Liver (tissue), 9 donors: ENCODE data around the gene ANAPC7. TPM values are rescaled to one million over a fixed set of nuclear protein-coding genes. Genes with fewer than 3 reads are reported as not detected.

Experiments
- DNase-seq: peaks from one replicate; pipeline ENCODE4 v3.0.0-alpha.2; 2017; ENCODE audit warnings: low spot score
- H3K27ac ChIP-seq, 2 donors: one replicate each; pipeline ENCODE4 v1.7.0; 2013; ENCODE audit warnings: inconsistent platforms in 2 of 2, low read length in 2 of 2, control low read depth in 1 of 2, low read depth in 1 of 2, mild to moderate bottlenecking in 1 of 2
- H3K27me3 ChIP-seq, 4 donors: one replicate each; pipeline versions ENCODE4 v1.6.1 to v1.7.0; 2013; ENCODE audit warnings: low read length in 3 of 4, inconsistent platforms in 1 of 4, mild to moderate bottlenecking in 1 of 4, moderate library complexity in 1 of 4; ENCODE audit not compliant: control insufficient read depth in 4 of 4, insufficient read depth in 4 of 4
- H3K36me3 ChIP-seq, 4 donors: one replicate each; pipeline versions ENCODE4 v1.6.1 to v1.7.0; 2013; ENCODE audit warnings: low read length in 3 of 4, mild to moderate bottlenecking in 3 of 4, low read depth in 1 of 4, moderate library complexity in 1 of 4; ENCODE audit not compliant: control insufficient read depth in 4 of 4, insufficient read depth in 3 of 4
- H3K4me1 ChIP-seq, 4 donors: one replicate each; pipeline versions ENCODE4 v1.6.1 to v1.7.0; 2013; ENCODE audit warnings: low read length in 3 of 4, mild to moderate bottlenecking in 3 of 4, moderate library complexity in 1 of 4; ENCODE audit not compliant: control insufficient read depth in 4 of 4, insufficient read depth in 4 of 4
- H3K4me3 ChIP-seq, 3 donors: one replicate each; pipeline versions ENCODE4 v1.6.1 to v1.7.0; 2013; ENCODE audit warnings: low read length in 3 of 3, control low read depth in 1 of 3, low read depth in 1 of 3, mild to moderate bottlenecking in 1 of 3
- H3K9ac ChIP-seq, 2 donors: one replicate each; pipeline ENCODE4 v1.7.0; 2013; ENCODE audit warnings: low read length in 2 of 2, mild to moderate bottlenecking in 2 of 2, moderate library complexity in 2 of 2, control low read depth in 1 of 2, low read depth in 1 of 2
- H3K9me3 ChIP-seq, 4 donors: one replicate each; pipeline versions ENCODE4 v1.6.1 to v1.7.0; 2013; ENCODE audit warnings: low read length in 3 of 4; ENCODE audit not compliant: control insufficient read depth in 4 of 4
- FOXA1 ChIP-seq: IDR thresholded peaks from 2 replicates; pipeline ENCODE4 v1.6.1; 2016; ENCODE audit warnings: antibody characterized with exemption
- GABPA ChIP-seq, 2 donors: IDR thresholded peaks in 1 of 2; conservative IDR thresholded peaks in 1 of 2; 2 replicates each; pipeline ENCODE4 v1.6.1; 2016; ENCODE audit warnings: antibody characterized with exemption in 2 of 2, mild to moderate bottlenecking in 1 of 2, moderate library complexity in 1 of 2
- HNF4A ChIP-seq, 2 donors: conservative IDR thresholded peaks; 2 replicates each; pipeline ENCODE4 v1.6.1; 2016; ENCODE audit warnings: antibody characterized with exemption in 2 of 2, mild to moderate bottlenecking in 2 of 2
- HNF4G ChIP-seq: IDR thresholded peaks from 2 replicates; pipeline ENCODE4 v1.6.1; 2016; ENCODE audit warnings: antibody characterized with exemption
- JUND ChIP-seq, 2 donors: IDR thresholded peaks; 2 replicates each; pipeline ENCODE4 v1.6.1; 2016; ENCODE audit warnings: antibody characterized with exemption in 2 of 2
- RXRA ChIP-seq, 2 donors: IDR thresholded peaks; 2 replicates each; pipeline ENCODE4 v1.6.1; 2017 to 2018; ENCODE audit warnings: antibody characterized with exemption in 2 of 2, mild to moderate bottlenecking in 1 of 2
- SP1 ChIP-seq: IDR thresholded peaks from 2 replicates; pipeline ENCODE4 v1.6.1; 2018; ENCODE audit warnings: antibody characterized with exemption, mild to moderate bottlenecking
- TAF1 ChIP-seq: conservative IDR thresholded peaks from 2 replicates; pipeline ENCODE4 v1.6.1; 2016; ENCODE audit warnings: antibody characterized with exemption, mild to moderate bottlenecking
- YY1 ChIP-seq: IDR thresholded peaks from 2 replicates; pipeline ENCODE4 v1.6.1; 2016; ENCODE audit warnings: antibody characterized with exemption, mild to moderate bottlenecking
- WGBS: extraction: QIAGEN DNeasy Blood & Tissue Kit; methylation state at CpG from one replicate; pipeline ENCODE4 v1.1.7; 2013; 5-methylcytosine and 5-hydroxymethylcytosine counted together
- polyA plus RNA-seq, 2 donors: library from polyadenylated mRNA; stranded (reverse) in 1 of 2; unstranded in 1 of 2; fragments of 200-250 nt in 1 of 2; fragments of >200 nt in 1 of 2; fragmentation: Nextera tagmentation in 1 of 2; extraction: Ambion mirVana in 1 of 2; gene quantifications; one replicate each; pipeline versions ENCODE4 v1.2.1 to v1.2.3, GENCODE V29; 2013 to 2015
- total RNA-seq, 2 donors: library from RNA; depleted of rRNA; stranded (reverse); fragments of >200 nt; gene quantifications; one replicate each; pipeline ENCODE4 v1.2.3, GENCODE V29; 2014
- TF ChIP-seq, protein P1 (sequence below): IDR thresholded peaks from 2 replicates; pipeline ENCODE4 v1.6.1; 2016; ENCODE audit warnings: antibody characterized with exemption, mild to moderate bottlenecking
- TF ChIP-seq, protein P2 (sequence below): fragments of 150-350 bp; IDR thresholded peaks from 2 replicates; pipeline ENCODE4 v1.5.1; 2017; ENCODE audit warnings: improper control_type of control experiment, low read depth, low read length; ENCODE audit not compliant: missing input control
- TF ChIP-seq, protein P3 (sequence below): IDR thresholded peaks from 2 replicates; pipeline ENCODE4 v1.6.1; 2016; ENCODE audit warnings: antibody characterized with exemption
- donor health status: healthy.
- donor health status: healthy.
- donor health status: healthy.
- donor health status: healthy.
- donor health status: healthy.

ANAPC7 gene
- total and polyA plus RNA-seq, 4 donors = 11.4 to 21.1 (median 16.3) TPM

DNA sequence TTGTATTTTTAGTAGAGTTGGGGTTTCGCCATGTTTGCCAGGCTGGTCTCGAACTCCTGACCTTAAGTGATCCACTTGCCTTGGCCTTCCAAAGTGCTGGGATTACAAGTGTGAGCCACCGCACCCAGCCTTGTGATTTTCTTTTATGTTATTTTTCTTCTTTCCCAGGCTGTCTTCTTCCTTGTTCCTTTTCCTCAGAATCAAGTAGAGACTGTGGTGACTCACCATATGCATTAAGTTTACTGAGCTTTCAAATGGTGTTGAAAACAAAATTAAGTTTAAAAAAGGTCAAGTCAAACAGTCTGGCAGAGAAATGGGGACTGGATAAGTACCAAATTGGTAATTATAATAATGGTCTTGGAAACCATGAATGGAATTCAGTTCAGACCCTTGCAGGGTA is 40.9 kb upstream of the ANAPC7 start:
- no peak for DNase-seq
- WGBS = 94% methylated on average over 3 of the region's 3 CpGs
- peaks cover 7 to 29% (median 19%) of the 10 kb centered on the region in 4 donors for H3K36me3 ChIP-seq

DNA sequence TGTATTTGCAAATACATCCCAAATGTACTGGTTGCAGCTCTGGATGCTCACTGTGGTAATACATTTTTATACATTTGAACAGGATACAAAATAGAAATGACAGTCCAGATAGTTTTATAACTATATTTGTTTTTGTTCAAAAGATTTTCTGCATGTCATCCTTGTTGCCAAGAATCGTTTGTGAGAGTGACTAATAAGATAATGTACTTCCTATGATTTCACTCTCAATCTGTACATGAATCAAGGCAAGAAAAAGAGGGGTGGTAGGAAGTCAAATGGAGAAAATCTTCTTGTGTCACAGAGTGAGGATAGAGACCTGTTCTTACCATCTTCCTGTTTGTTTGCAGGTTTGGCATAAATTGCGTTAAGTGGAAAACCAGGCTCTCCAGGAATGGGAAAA is 32.7 kb upstream of the ANAPC7 start:
- no peak overlapping the region for H3K4me3 ChIP-seq
- no peaks in the 10 kb centered on the region for H3K9me3 ChIP-seq
- H3K4me1 ChIP-seq = no peaks in the 10 kb centered on the region
- H3K36me3 ChIP-seq = peaks cover 23 to 34% (median 27%) of the 10 kb centered on the region in 4 donors
- no peak for TF ChIP-seq GABPA (IDR thresholded peaks at IDR 0.05 in 1 of 2, conservative IDR thresholded peaks at IDR 0.05 in 1 of 2)
- TF ChIP-seq TAF1 = no peak
- TF ChIP-seq YY1 = no peak
- no peak for TF ChIP-seq RXRA (IDR thresholded peaks at IDR 0.05)
- TF ChIP-seq JUND (IDR thresholded peaks at IDR 0.05) = no peak
- TF ChIP-seq SP1 = no peak
- DNase-seq = no peak
- no peaks in the 10 kb centered on the region for H3K27me3 ChIP-seq
- WGBS = 71% methylated on average over 2 of the region's 2 CpGs
- no peak overlapping the region for H3K9ac ChIP-seq
- no peak overlapping the region for H3K27ac ChIP-seq

More for the DNA sequence above, 40.9 kb upstream of the ANAPC7 start:
- no peaks in the 10 kb centered on the region for H3K27me3 ChIP-seq
- H3K9me3 ChIP-seq = no peaks in the 10 kb centered on the region
- TF ChIP-seq, protein P1, sequence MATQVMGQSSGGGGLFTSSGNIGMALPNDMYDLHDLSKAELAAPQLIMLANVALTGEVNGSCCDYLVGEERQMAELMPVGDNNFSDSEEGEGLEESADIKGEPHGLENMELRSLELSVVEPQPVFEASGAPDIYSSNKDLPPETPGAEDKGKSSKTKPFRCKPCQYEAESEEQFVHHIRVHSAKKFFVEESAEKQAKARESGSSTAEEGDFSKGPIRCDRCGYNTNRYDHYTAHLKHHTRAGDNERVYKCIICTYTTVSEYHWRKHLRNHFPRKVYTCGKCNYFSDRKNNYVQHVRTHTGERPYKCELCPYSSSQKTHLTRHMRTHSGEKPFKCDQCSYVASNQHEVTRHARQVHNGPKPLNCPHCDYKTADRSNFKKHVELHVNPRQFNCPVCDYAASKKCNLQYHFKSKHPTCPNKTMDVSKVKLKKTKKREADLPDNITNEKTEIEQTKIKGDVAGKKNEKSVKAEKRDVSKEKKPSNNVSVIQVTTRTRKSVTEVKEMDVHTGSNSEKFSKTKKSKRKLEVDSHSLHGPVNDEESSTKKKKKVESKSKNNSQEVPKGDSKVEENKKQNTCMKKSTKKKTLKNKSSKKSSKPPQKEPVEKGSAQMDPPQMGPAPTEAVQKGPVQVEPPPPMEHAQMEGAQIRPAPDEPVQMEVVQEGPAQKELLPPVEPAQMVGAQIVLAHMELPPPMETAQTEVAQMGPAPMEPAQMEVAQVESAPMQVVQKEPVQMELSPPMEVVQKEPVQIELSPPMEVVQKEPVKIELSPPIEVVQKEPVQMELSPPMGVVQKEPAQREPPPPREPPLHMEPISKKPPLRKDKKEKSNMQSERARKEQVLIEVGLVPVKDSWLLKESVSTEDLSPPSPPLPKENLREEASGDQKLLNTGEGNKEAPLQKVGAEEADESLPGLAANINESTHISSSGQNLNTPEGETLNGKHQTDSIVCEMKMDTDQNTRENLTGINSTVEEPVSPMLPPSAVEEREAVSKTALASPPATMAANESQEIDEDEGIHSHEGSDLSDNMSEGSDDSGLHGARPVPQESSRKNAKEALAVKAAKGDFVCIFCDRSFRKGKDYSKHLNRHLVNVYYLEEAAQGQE = no peak
- TF ChIP-seq, protein P2, sequence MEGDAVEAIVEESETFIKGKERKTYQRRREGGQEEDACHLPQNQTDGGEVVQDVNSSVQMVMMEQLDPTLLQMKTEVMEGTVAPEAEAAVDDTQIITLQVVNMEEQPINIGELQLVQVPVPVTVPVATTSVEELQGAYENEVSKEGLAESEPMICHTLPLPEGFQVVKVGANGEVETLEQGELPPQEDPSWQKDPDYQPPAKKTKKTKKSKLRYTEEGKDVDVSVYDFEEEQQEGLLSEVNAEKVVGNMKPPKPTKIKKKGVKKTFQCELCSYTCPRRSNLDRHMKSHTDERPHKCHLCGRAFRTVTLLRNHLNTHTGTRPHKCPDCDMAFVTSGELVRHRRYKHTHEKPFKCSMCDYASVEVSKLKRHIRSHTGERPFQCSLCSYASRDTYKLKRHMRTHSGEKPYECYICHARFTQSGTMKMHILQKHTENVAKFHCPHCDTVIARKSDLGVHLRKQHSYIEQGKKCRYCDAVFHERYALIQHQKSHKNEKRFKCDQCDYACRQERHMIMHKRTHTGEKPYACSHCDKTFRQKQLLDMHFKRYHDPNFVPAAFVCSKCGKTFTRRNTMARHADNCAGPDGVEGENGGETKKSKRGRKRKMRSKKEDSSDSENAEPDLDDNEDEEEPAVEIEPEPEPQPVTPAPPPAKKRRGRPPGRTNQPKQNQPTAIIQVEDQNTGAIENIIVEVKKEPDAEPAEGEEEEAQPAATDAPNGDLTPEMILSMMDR = no peak
- no peak for TF ChIP-seq TAF1
- TF ChIP-seq SP1 = no peak
- TF ChIP-seq, protein P3, sequence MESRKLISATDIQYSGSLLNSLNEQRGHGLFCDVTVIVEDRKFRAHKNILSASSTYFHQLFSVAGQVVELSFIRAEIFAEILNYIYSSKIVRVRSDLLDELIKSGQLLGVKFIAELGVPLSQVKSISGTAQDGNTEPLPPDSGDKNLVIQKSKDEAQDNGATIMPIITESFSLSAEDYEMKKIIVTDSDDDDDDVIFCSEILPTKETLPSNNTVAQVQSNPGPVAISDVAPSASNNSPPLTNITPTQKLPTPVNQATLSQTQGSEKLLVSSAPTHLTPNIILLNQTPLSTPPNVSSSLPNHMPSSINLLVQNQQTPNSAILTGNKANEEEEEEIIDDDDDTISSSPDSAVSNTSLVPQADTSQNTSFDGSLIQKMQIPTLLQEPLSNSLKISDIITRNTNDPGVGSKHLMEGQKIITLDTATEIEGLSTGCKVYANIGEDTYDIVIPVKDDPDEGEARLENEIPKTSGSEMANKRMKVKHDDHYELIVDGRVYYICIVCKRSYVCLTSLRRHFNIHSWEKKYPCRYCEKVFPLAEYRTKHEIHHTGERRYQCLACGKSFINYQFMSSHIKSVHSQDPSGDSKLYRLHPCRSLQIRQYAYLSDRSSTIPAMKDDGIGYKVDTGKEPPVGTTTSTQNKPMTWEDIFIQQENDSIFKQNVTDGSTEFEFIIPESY = no peak
- no peak for TF ChIP-seq GABPA (IDR thresholded peaks at IDR 0.05 in 1 of 2, conservative IDR thresholded peaks at IDR 0.05 in 1 of 2)
- TF ChIP-seq YY1 = no peak
- TF ChIP-seq HNF4G = no peak
- no peak for TF ChIP-seq HNF4A (conservative IDR thresholded peaks at IDR 0.05)
- no peak for TF ChIP-seq FOXA1
- H3K4me1 ChIP-seq = peaks cover 0 to 9% (median 2%) of the 10 kb centered on the region in 4 donors
- no peak overlapping the region for H3K4me3 ChIP-seq
- no peak overlapping the region for H3K9ac ChIP-seq
- H3K27ac ChIP-seq = no peak overlapping the region
